Esophagus squamous epithelium (tissue), 4 donors: ENCODE measurements around the gene RPL15.

Experiments used
- POLR2A ChIP-seq, 4 donors: fragments of 450-650 bp; IDR thresholded peaks; one replicate each; pipeline ENCODE4 v1.6.1; 2017; ENCODE audit warnings: antibody characterized with exemption in 4 of 4, mild to moderate bottlenecking in 4 of 4, moderate library complexity in 3 of 4
- TF ChIP-seq, protein P1 (sequence below), 6 experiments: fragments of 450-650 bp in 4 of 6; fragments of 200-600 bp in 2 of 6; sonication (generic) in 2 of 6; IDR thresholded peaks; one replicate each; pipeline ENCODE4 v1.5.1; 2016 to 2019; ENCODE audit warnings: antibody characterized with exemption in 6 of 6, mild to moderate bottlenecking in 4 of 6, moderate library complexity in 4 of 6

DNA sequence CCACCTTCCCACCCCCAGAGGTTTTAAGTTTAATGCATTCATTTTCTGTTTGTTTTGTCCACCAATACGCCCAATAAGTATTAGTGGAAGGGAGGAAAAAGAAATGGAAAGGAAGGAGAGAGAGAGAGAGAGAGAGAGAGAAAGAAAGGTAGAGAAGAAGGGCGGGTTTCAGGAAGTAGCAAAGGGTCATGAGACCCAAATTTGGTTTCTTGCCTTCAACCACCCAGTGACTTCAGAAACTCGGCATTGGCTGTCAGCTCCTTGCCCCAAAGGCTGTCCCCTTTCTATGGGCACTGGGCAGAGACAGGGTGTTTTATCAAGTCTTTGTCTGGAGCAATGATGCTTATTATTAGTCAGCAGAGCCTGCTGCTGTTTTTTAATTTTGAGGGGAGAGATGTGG, 14.7 kb downstream of the RPL15 start:
- TF ChIP-seq, protein P1, sequence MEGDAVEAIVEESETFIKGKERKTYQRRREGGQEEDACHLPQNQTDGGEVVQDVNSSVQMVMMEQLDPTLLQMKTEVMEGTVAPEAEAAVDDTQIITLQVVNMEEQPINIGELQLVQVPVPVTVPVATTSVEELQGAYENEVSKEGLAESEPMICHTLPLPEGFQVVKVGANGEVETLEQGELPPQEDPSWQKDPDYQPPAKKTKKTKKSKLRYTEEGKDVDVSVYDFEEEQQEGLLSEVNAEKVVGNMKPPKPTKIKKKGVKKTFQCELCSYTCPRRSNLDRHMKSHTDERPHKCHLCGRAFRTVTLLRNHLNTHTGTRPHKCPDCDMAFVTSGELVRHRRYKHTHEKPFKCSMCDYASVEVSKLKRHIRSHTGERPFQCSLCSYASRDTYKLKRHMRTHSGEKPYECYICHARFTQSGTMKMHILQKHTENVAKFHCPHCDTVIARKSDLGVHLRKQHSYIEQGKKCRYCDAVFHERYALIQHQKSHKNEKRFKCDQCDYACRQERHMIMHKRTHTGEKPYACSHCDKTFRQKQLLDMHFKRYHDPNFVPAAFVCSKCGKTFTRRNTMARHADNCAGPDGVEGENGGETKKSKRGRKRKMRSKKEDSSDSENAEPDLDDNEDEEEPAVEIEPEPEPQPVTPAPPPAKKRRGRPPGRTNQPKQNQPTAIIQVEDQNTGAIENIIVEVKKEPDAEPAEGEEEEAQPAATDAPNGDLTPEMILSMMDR (IDR thresholded peaks at IDR 0.05): no peak
- no peak for TF ChIP-seq POLR2A (IDR thresholded peaks at IDR 0.05)
